H1 (cell line): ENCODE measurements around the gene ELL2. TPM values are rescaled to one million over a fixed set of nuclear protein-coding genes. Genes with fewer than 3 reads are reported as not detected.

ENCODE experiments used
- CTCF ChIA-PET: fragments of 300-600 bp; sonication (Branson Sonifier 250); formaldehyde crosslinking; loops from one replicate; lab custom pipeline; 2021; ENCODE audit not compliant: partially characterized antibody; lab: Charles Lee
- POLR2A ChIA-PET: fragments of 300-600 bp; sonication (Branson Sonifier 250); formaldehyde crosslinking; loops from one replicate; lab custom pipeline; 2021; ENCODE audit warnings: inconsistent platforms; ENCODE audit not compliant: partially characterized antibody; lab: Charles Lee
- DNase-seq, 2 experiments: peaks; one replicate each; pipeline versions ENCODE4 v3.0.0 to v3.0.0-alpha.2; 2010 to 2022; ENCODE audit warnings: low spot score in 2 of 2, low read depth in 1 of 2, mixed read lengths in 1 of 2
- FAIRE-seq: peaks from 2 replicates; lab custom pipeline; 2011; peaks lifted over from hg19 to GRCh38; lab: Jason Lieb, UNC
- H2AFZ ChIP-seq: 2 replicates; pipeline ENCODE4 v1.8.1; 2012; ENCODE audit warnings: low read length, inconsistent platforms
- H2AK5ac ChIP-seq: 2 replicates; pipeline ENCODE4 v1.6.1; 2013; ENCODE audit warnings: low read depth, low read length
- H2BK120ac ChIP-seq: replicated peaks from 2 replicates; pipeline ENCODE3; 2013; ENCODE audit warnings: low read depth, low read length, inconsistent platforms
- H2BK12ac ChIP-seq: 2 replicates; pipeline ENCODE4 v1.6.1; 2013; ENCODE audit warnings: low read depth, low read length
- H2BK15ac ChIP-seq: 2 replicates; pipeline ENCODE4 v1.6.1; 2013; ENCODE audit warnings: low read length
- H2BK20ac ChIP-seq: 2 replicates; pipeline ENCODE4 v1.6.1; 2013; ENCODE audit warnings: low read length
- H2BK5ac ChIP-seq: 2 replicates; pipeline ENCODE4 v1.6.1; 2013; ENCODE audit warnings: low read depth, low read length
- H3K14ac ChIP-seq: 2 replicates; pipeline ENCODE4 v1.6.1; 2013; ENCODE audit warnings: inconsistent platforms; ENCODE audit not compliant: insufficient read length
- H3K18ac ChIP-seq: 2 replicates; pipeline ENCODE4 v1.6.1; 2013; ENCODE audit warnings: low read length; ENCODE audit errors: extremely low read depth
- H3K23ac ChIP-seq: 2 replicates; pipeline ENCODE4 v1.6.1; 2013; ENCODE audit warnings: inconsistent platforms; ENCODE audit not compliant: insufficient read length
- H3K23me2 ChIP-seq: 2 replicates; pipeline ENCODE4 v1.6.1; 2013; ENCODE audit warnings: low read depth, low read length
- H3K27ac ChIP-seq: 2 replicates; pipeline ENCODE4 v1.6.1; 2011; ENCODE audit warnings: low read depth, low read length, inconsistent platforms
- H3K27me3 ChIP-seq, 4 experiments: replicated peaks in 1 of 4; 1 replicate in 1 of 4; 2 replicates in 3 of 4; pipeline versions ENCODE4 v1.6.1 to v1.8.1; 2011 to 2013; ENCODE audit warnings: low read length in 3 of 4, mild to moderate bottlenecking in 3 of 4, inconsistent platforms in 2 of 4, mixed read lengths in 2 of 4, moderate library complexity in 1 of 4; ENCODE audit not compliant: control insufficient read depth in 3 of 4, insufficient read depth in 3 of 4; ENCODE audit errors: extremely low read depth in 1 of 4
- H3K36me3 ChIP-seq, 4 experiments: 2 replicates each; pipeline versions ENCODE4 v1.6.1 to v1.8.1; 2011 to 2013; ENCODE audit warnings: mild to moderate bottlenecking in 4 of 4, low read length in 3 of 4, moderate library complexity in 2 of 4, control low read depth in 1 of 4, inconsistent platforms in 1 of 4; ENCODE audit not compliant: insufficient read depth in 4 of 4, control insufficient read depth in 2 of 4
- H3K4ac ChIP-seq: replicated peaks from 2 replicates; pipeline ENCODE3; 2013; ENCODE audit warnings: low read length, low read depth, mixed read lengths, inconsistent platforms; ENCODE audit not compliant: insufficient read length
- H3K4me1 ChIP-seq, 4 experiments: replicated peaks in 1 of 4; 1 replicate in 1 of 4; 2 replicates in 3 of 4; pipeline versions ENCODE4 v1.6.1 to v1.8.1; 2011 to 2013; ENCODE audit warnings: low read length in 3 of 4, inconsistent platforms in 2 of 4, mixed read lengths in 1 of 4; ENCODE audit not compliant: insufficient read depth in 4 of 4, control insufficient read depth in 3 of 4
- H3K4me2 ChIP-seq, 2 experiments: 2 replicates each; pipeline versions ENCODE4 v1.6.1 to v1.8.1; 2011 to 2013; ENCODE audit warnings: low read depth in 2 of 2, low read length in 2 of 2, control low read depth in 1 of 2, inconsistent platforms in 1 of 2, mild to moderate bottlenecking in 1 of 2; ENCODE audit not compliant: insufficient read depth in 1 of 2
- H3K4me3 ChIP-seq, 4 experiments: fragments of 200-600, 300-600 bp in 1 of 4; sonication (generic), shearing (Covaris generic), sonication (Bioruptor Twin) in 1 of 4; 2 replicates each; pipeline versions ENCODE4 v1.5.1 to v1.8.1; 2011 to 2016; ENCODE audit warnings: low read length in 4 of 4, low read depth in 3 of 4, control low read depth in 2 of 4, inconsistent platforms in 2 of 4, mild to moderate bottlenecking in 2 of 4, mixed read lengths in 1 of 4, moderate library complexity in 1 of 4; ENCODE audit not compliant: insufficient read depth in 2 of 4; ENCODE audit errors: extremely low read depth in 1 of 4
- H3K56ac ChIP-seq: replicated peaks from 2 replicates; pipeline ENCODE3; 2013; ENCODE audit warnings: low read depth, mild to moderate bottlenecking, mixed read lengths, low read length, inconsistent platforms; ENCODE audit not compliant: insufficient read length
- H3K79me1 ChIP-seq: 2 replicates; pipeline ENCODE4 v1.6.1; 2013; ENCODE audit warnings: low read depth, low read length, control low read depth
- H3K79me2 ChIP-seq, 2 experiments: 2 replicates each; pipeline versions ENCODE4 v1.6.1 to v1.8.1; 2012 to 2013; ENCODE audit warnings: low read length in 2 of 2, mild to moderate bottlenecking in 2 of 2, inconsistent platforms in 1 of 2; ENCODE audit not compliant: insufficient read depth in 2 of 2, control insufficient read depth in 1 of 2
- H3K9ac ChIP-seq, 4 experiments: replicated peaks in 1 of 4; 1 replicate in 1 of 4; 2 replicates in 3 of 4; pipeline versions ENCODE4 v1.6.1 to v1.8.1; 2011 to 2013; ENCODE audit warnings: low read depth in 3 of 4, low read length in 3 of 4, control low read depth in 2 of 4, mild to moderate bottlenecking in 2 of 4, moderate library complexity in 2 of 4, inconsistent platforms in 1 of 4; ENCODE audit errors: extremely low read depth in 1 of 4
- H3K9me3 ChIP-seq, 2 experiments: 2 replicates each; pipeline versions ENCODE4 v1.6.1 to v1.8.1; 2012 to 2013; ENCODE audit warnings: mild to moderate bottlenecking in 2 of 2, moderate library complexity in 2 of 2, control low read depth in 1 of 2, inconsistent platforms in 1 of 2, low read depth in 1 of 2, low read length in 1 of 2, mixed read lengths in 1 of 2; ENCODE audit not compliant: insufficient read depth in 2 of 2
- H4K20me1 ChIP-seq, 2 experiments: replicated peaks in 1 of 2; 2 replicates each; pipeline versions ENCODE3 to v1.8.1; 2011 to 2013; ENCODE audit warnings: inconsistent platforms in 2 of 2, low read length in 2 of 2, mild to moderate bottlenecking in 1 of 2; ENCODE audit not compliant: insufficient read depth in 2 of 2, control insufficient read depth in 1 of 2
- H4K5ac ChIP-seq: 2 replicates; pipeline ENCODE4 v1.6.1; 2013; ENCODE audit warnings: low read length, low read depth, mixed read lengths, inconsistent platforms; ENCODE audit not compliant: insufficient read length
- H4K8ac ChIP-seq: 2 replicates; pipeline ENCODE4 v1.8.0; 2013; ENCODE audit warnings: mild to moderate bottlenecking, moderate library complexity, low read length, inconsistent platforms; ENCODE audit not compliant: insufficient read depth; ENCODE audit errors: extremely low read depth
- H4K91ac ChIP-seq: replicated peaks from 2 replicates; pipeline ENCODE3; 2013; ENCODE audit warnings: low read length, mixed read lengths, inconsistent platforms; ENCODE audit not compliant: insufficient read length
- ATF3 ChIP-seq: IDR thresholded peaks from 2 replicates; pipeline ENCODE4 v1.6.1; 2011; ENCODE audit warnings: low read depth, mild to moderate bottlenecking, low read length; ENCODE audit not compliant: insufficient read depth
- CREB1 ChIP-seq: IDR thresholded peaks from 2 replicates; pipeline ENCODE4 v1.6.1; 2012; ENCODE audit warnings: inconsistent platforms
- HDAC6 ChIP-seq: IDR thresholded peaks from one replicate; pipeline ENCODE4 v1.7.1; 2012; ENCODE audit warnings: low read depth, mild to moderate bottlenecking, inconsistent platforms, low read length, moderate library complexity
- SUZ12 ChIP-seq: fragments of 200-600 bp; sonication (generic); IDR thresholded peaks from 2 replicates; pipeline ENCODE4 v1.6.1; 2012; ENCODE audit warnings: mild to moderate bottlenecking, inconsistent platforms, low read length, moderate library complexity, mixed read lengths
- WGBS, 2 experiments: shearing (Covaris generic) in 1 of 2; methylation state at CpG; one replicate each; pipeline versions ENCODE4 v1.1.6 to v1.1.7; 2013 to 2015; ENCODE audit warnings: low lambda C conversion rate in 2 of 2, mixed read lengths in 2 of 2, inconsistent platforms in 1 of 2, low coverage in 1 of 2, missing lambda C conversion rate in 1 of 2; ENCODE audit not compliant: insufficient replicate concordance in 2 of 2, insufficient coverage in 1 of 2, insufficient read length in 1 of 2; ENCODE audit errors: extremely low coverage in 1 of 2, missing lambda C conversion rate in 1 of 2; 5-methylcytosine and 5-hydroxymethylcytosine counted together
- polyA plus RNA-seq, 7 experiments: library from polyadenylated mRNA; depleted of rRNA in 3 of 7; stranded (reverse) in 5 of 7; unstranded in 2 of 7; fragments of >200 nt in 5 of 7; fragments of 200-250 nt in 2 of 7; gene quantifications; 1 replicate in 5 of 7; 2 replicates in 1 of 7; 4 replicates in 1 of 7; pipeline versions ENCODE4 v1.2.1 to v1.2.3, GENCODE V29; 2011 to 2013; ENCODE audit warnings: missing spikeins in 2 of 7, mixed read lengths in 2 of 7
- total RNA-seq: library from RNA; stranded (reverse); fragmentation: NEBNext Ultra II Directional; extraction: Animal tissue kit (Norgen Biotek cat#: 25700); gene quantifications from 2 replicates; pipeline ENCODE4 v1.2.1, GENCODE V29; 2021

ELL2 gene
- total and polyA plus RNA-seq, 2 of the 8 experiments (the other 6 are each of a cell fraction or from before 2014, with no cell fraction given) = 6.3 to 29.4 TPM

GRCh38 chr5:95838556-95838955 lies 123.1 kb downstream of the ELL2 start:
- H3K9ac ChIP-seq = no peak overlapping the region
- ChIA-PET CTCF (interaction anchor here (0.6 to 2.5 kb wide), 9 partner anchors 9 to 497 kb away, joined by 3 to 17 read pairs (median 4); partner anchors contain the start of gene GLRX), POLR2A (no interaction called here)
- no peak overlapping the region for H3K4me3 ChIP-seq
- H2BK20ac ChIP-seq = no peak overlapping the region
- no peak overlapping the region for H3K4me2 ChIP-seq
- H3K36me3 ChIP-seq = no peaks in the 10 kb centered on the region
- H3K4me1 ChIP-seq = peaks cover 0 to 3% (median 0%) of the 10 kb centered on the region in 4 experiments; a peak in 2 of 7 replicates
- no peak overlapping the region for H2BK5ac ChIP-seq
- no peak overlapping the region for H3K56ac ChIP-seq
- H3K27me3 ChIP-seq = no peaks in the 10 kb centered on the region
- H3K23ac ChIP-seq = no peak overlapping the region
- no peak overlapping the region for H2BK15ac ChIP-seq
- no peaks in the 10 kb centered on the region for H3K79me2 ChIP-seq
- H4K20me1 ChIP-seq = no peaks in the 10 kb centered on the region
- H4K91ac ChIP-seq = no peak overlapping the region
- H3K23me2 ChIP-seq = 0 out of 2 replicates have a peak, but pooled peaks cover 1% of the 10 kb centered on the region
- no peak overlapping the region for H3K14ac ChIP-seq
- no peak overlapping the region for H3K4ac ChIP-seq
- no peak for DNase-seq
- H4K5ac ChIP-seq = no peak overlapping the region
- H3K9me3 ChIP-seq = no peaks in the 10 kb centered on the region
- no peak overlapping the region for H2AFZ ChIP-seq
- H3K27ac ChIP-seq = no peak overlapping the region
- FAIRE-seq = no peak
- no peak overlapping the region for H2BK12ac ChIP-seq
- no peak overlapping the region for H2BK120ac ChIP-seq
- no peak overlapping the region for H3K18ac ChIP-seq
- H2AK5ac ChIP-seq = no peak overlapping the region
- H4K8ac ChIP-seq = no peak overlapping the region
- WGBS, 2 experiments = 83% methylated on average over 1 of the region's 1 CpG; no CpG with 5 or more reads in 1 of the 2 experiments
- no peaks in the 10 kb centered on the region for H3K79me1 ChIP-seq
- TF ChIP-seq ATF3 = no peak
- TF ChIP-seq HDAC6 = no peak
- no peak for TF ChIP-seq CREB1
- TF ChIP-seq SUZ12 = no peak
